Stimulated activated CD4-positive, alpha-beta T cell treated with anti-CD3 and anti-CD28 coated beads, TNF-alpha, amount 100 ng/mL, for 24 hours (primary cell): ENCODE measurements around the gene PPP2R5A.
"Not testable (repeated sequence)": the region's sequence is repeated elsewhere in the genome, so short reads cannot be mapped to it uniquely, and the experiment has no call there.

Source experiments
- DNase-seq, 3 experiments: peaks; one replicate each; pipeline ENCODE4 v3.0.0-alpha.2; 2020; ENCODE audit warnings: low read depth in 3 of 3

Gene PPP2R5A

DNA sequence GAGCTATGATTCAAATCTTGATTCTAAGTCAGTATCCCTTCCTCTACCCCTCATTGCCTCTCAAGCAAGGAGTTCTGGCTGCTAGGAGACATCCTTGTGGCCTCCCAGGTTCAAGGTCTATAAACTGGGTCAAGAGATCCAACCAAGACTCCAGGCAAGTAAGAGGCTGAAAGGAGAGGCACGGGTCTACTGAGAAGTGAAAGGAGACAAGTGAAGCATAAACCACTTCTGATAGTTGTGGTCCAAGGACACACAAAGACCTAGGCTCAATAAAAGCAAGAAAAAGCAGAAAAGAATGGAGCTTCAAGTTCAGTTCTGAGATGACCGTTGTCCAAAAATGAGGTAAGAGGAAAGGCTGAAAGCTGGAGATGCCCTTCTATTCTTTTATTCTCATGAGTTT is 17.8 kb upstream of the PPP2R5A start:
- no peak for DNase-seq

DNA sequence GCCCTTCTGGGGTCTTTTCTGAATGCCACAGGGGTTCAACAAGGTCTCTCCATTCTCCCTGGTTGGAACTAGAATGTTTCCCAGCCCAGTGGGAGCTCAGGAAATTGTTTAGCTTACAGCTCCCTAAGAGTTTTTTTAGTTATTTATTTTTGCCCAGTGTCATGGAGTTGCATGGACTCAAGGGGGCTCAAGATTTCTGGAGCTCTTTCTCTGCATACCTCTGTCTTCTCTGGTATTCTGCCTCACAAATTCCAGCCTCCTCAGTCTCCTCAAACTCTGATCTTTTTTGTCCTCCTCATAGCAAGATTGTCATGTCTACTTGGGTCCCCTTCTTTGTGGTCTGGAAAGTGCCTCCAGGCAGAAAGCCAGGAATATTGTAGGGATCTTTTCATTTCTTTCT is 15.9 kb upstream of the PPP2R5A start:
- no peak for DNase-seq

DNA sequence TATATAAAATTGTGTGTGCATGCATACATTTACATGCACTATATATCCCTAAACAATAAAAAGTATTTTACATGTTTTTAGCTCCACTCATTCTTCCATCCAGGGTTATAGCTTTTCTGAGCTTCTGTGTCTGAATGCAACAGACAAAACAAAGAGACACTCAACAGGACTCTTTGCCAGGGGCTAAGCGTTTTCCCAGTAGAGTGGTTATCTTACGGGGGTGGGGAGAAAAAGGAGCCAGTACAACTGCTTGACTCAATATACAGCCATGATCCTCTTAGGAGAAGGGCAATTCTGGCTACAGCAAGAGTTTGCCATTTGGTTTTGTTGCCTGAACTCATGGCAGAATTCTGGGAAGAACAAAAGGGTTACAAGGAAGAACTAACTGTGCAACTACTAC is 14.6 kb upstream of the PPP2R5A start:
- DNase-seq, result no peak

DNA sequence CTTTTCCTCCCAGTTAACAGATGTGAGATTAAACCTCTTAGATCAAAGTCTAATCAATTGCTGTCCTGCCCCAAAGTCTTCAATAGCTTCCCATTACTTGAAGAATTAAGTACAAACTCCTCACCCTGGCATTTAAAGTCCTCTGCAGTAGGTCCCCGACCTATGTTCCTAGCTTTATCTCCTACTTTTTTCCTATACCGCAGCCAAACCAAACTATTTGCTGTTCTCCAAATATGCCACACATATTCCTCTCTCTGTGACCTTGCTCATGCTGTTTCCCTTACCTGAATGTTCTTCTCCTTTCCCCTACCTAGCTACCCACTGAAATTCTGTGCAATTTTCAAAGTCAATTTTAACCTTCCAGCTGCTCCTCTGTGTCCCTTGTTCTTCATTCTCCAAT is 14.0 kb upstream of the PPP2R5A start:
- DNase-seq, result no peak

DNA sequence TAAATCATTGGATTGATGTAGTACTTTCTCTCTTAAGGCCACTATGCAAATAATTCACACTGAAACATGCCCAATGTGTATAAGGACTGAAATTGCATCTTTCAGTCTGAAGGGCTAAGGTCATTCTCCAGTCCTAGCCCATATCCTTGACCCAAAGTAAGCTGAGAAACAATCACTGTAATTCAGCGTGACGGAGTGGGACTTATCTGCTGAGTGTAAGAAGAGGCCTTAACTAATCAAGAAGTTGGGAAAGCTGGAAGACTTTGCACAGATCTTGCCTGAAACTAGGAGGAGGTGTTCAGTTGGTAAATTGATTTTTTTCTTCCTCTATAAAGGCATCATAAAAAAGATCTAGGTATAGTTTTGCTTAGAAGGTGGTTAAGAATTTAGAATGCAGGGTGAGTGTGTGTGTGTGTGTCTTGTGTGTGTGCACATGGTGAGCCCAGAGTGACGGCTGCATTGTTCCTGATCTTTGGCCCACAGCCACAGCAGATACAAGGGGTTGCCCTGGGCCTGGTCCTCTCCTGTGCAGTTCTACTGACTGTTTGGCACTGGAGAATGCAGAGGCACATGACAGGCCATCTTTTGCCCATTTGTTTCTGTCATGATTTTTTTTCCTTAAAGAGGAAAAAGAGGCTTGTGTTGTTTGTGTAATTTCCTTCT is 13.3 kb upstream of the PPP2R5A start:
- DNase-seq, result no peak

DNA sequence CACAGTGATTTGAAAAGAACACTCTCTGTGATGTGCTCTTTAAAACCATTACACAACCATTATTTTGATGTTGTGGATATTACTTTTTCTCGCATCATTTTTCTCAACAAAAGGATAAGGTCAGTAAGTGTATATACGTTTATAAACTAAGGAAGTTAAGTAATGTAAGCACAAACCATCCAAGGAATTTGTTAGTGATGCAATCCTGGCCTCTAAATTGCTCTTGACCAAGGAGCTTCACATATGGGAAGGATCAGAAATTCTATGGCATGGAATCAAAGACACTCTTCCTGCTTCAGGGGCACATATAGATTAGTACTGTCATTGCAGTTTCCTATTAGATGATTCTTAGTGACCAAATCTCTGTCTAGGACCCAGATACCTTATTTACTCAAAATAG is 3.6 kb upstream of the PPP2R5A start:
- DNase-seq, result no peak

DNA sequence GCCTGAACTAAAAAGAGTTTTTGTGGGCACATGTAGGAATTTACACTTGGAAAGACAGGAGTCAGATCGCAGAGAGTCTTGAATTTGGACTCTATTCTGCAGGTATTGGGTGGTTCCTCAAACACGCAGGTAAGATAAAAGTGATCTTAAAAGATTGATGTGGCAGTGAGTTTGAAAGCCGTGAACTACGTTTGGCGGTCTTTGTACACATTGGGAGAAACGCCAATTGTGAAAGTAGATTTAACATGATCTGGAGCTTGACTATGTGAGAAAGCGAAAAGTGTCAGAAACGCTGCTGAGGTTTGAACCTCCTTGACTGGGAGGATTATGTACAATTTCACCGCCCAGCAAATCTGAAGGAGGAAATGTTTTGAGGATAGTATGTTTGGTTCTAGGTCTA is 1.5 kb upstream of the PPP2R5A start:
- no peak for DNase-seq

DNA sequence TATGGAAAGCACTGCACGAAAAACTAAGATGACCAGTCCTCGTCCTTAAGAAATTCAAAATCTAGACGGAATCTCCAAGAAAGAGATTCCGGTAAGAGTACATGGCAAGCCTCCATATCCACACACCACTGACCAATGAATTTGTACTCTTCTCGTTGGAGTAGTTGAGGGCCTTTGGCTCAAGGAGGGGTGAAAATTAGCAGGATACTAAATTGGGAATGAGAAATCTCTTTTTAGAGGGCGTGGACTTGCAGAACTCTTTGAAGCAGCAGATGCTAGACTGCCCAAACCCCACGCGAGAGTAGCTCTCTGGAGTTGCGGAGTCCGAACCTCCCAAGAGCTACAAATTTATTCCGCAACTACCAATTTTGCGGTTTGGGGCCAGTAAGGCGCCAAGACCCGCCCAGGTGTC is 872 bp upstream of the PPP2R5A start:
- no peak for DNase-seq

DNA sequence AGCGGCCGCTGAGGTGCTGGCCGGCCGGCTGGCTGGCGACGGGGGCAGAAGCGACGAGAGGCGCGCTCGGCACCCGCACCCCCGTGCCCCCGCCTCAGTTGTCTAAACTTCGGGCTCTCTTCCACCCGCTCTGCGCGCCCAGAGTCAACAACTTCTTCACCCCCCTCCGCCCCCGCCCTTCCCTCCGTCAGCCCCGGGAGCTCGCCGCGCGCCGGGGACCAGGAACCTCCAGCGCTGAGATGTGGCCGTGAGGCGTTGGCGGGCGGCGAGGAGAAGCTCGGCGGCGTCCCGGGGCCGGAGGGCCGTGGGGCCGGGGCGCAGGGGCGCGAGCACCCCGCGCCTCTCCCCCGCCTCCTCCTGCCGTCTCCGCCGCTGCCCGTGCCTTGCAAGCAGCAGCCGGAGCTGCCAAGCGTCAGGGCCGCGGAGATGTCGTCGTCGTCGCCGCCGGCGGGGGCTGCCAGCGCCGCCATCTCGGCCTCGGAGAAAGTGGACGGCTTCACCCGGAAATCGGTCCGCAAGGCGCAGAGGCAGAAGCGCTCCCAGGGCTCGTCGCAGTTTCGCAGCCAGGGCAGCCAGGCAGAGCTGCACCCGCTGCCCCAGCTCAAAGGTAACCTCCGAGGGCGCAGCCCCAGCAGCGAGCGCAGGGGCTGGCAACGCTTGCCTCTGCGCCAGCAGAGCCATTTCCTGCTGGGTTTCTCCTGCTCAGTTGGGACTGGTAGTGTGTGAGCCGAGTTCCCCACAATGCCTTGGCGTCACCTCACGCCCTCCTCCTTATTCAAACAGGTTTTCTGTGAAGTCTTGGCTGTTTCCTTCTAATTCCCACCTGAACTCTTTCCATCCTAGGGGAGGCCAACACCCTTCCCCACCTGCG is 710 bp downstream of the PPP2R5A start:
- DNase-seq, result peak; percentile 42 to 63 (median 45)

DNA sequence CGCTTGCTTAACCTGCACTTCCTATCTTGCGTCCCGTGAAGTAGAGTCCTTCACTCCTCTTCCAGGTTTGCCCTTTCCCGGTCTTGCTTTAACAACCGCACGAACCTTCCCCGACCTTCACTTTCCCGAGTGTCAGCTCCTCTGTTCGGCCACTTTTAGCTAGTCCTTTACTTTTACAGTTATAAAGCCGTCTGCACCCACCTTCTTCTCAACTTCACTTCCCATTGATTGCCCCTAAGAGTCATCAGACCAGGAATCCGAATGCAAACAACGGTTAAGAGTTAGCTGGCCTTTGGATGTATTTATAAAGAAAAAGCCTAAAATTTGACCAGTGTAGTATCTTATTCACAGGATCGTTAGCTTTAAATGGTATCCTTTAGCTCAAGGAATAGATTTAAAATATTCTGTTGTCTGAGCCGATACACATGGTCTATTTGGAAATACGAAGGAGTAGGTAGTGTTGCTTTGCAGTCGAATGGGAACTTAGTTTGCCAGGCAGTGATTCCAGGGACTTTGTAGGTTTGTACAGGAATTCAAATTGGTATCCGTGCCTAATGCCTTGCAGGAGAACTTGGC is 1.4 kb downstream of the PPP2R5A start:
- no peak for DNase-seq

DNA sequence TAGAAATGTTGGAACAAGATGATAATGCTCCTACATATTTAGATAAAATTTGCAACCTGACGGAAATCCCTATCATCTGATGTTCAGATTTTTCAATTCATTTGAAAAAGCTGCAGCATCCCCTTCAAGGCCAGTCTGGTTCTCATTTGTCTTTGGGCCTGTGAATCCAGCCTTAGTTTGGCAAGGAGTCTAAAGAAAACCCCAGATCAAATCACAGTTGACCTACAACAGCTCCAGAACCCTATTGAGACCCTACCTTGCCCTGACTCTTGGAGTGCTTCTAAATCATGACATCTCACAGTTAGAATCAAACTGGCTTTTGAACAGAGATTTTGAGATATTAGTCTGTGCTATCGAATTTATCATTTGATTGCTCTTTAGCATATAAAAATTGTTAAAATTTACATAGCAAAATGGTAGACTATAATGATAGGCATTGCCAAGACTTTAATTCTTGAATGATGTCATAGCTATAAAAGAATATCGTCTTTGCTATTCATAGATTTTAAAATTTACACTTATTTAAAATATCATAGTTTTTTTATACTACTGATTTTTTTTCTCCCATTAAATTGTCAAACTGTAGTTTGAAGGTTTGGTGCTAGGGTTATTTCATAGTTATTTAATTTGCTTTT is 2.2 kb downstream of the PPP2R5A start:
- no peak for DNase-seq

DNA sequence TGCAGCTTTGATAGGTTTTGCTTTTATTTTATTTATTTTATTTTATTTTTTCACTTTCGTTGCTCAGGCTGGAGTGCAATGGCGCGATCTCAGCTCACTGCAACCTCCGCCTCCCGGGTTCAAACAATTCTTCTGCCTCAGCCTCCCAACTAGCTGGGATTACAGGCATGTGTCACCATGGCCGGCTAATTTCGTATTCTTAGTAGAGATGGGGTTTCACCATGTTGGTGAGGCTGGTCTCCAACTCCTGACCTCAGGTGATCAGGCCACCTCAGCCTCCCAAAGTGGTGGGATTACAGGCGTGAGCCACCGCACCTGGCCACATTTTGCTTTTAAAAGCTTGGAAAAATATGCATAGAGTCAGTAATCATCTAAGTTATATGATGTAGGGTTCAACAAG is 2.8 kb downstream of the PPP2R5A start:
- not testable (repeated sequence) for DNase-seq

DNA sequence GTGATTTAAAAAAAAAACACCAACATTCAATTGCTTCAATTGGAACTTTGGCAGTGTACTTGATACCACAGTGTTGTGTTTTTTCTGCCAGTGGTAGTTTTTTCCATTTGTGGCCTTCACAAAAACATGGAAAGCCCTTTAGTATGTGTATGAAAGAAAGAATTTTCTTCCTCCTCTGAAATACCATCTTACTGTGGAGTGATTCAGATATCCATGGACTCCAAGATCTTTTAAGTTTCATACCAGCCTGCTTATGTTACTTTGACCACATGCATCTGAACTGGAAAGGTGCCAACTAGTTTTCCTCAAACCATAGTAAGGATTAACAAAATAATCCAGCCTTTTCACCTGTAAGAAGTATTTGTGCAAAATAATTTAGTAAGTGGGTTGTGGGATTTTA is 3.4 kb downstream of the PPP2R5A start:
- DNase-seq, result no peak

DNA sequence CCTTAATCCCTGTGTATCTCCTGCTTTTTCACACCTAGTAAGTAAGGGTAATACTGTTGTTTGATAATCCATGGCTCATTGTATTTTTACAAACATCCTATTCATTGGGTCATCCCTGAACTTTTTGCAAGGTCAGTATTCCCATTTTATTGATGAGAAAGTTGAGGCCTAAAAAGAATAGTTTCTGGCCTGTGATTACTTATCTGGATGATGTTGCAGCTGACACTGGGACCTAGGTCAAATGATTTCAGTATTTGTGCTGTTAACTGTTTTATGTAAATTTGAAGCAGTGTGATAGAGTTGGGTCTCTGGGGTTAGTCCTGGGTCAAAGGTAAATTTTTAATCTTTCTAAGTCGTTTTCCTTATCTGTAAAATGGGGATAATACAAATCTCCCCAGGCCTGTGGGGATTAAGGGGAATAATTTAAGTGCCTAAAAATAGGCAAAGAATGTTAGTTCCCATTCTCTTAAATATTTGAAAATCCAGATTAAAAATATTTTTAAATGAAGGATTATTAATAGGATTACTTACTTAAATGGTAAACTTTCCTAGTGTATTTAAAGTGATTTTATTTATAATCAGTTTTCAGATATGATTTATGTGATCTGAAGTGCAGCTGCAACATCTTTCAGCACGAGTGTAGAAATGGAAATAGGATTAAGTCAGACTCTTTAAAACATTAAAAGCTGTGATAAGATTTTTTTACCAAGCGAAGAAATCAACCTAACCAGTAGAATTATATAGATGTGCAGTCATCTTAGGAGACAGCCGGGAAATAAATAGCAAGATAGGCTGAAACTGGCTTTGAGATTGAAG is 4.3 kb downstream of the PPP2R5A start:
- DNase-seq, result no peak

DNA sequence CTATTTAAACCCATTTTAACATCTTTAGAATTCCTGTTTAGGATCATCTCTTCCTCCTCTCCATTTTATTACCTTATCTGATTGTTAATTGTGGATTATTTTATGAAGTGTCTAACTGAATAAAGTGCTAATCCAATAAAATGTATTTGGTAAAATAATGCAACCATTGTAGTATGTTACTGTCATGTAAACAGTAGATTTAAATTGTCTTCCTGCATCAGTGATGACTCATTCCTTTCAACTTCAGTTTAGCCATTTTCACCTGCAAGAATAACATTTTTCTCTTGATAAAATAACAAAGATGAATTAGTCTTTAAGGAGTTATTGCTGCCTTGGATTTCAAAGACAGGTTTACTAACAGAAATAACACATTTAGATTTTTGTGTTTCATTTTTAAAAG is 5.4 kb downstream of the PPP2R5A start:
- DNase-seq, result no peak

DNA sequence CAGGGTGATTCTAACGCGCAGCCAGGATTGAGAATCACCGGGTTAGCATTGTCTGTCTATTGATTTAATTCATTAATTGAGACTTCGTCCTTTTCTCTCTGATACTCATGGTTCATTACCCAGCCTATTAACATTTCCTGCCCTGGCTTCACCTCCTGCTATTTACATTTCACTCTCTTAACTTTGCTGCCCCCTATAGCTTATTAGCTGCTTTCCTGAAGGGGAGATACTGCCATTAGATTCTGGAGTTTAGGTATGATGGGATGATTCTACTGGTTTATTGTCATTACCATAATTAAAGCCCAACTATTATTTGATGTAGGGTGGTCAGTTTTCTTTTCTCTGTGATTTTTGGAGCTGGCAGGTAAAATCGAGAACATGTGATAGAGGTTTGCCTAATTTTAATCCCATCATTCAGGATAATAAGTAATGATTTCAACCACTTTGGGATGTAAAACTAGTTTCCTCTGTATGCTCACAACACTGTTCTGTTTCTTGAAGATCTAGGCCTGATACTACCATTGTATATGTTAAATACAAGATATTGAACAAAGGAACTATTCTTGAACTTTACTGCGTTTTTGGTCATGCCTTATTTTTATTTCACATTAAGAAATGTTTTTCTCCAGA is 6.4 kb downstream of the PPP2R5A start:
- no peak for DNase-seq

DNA sequence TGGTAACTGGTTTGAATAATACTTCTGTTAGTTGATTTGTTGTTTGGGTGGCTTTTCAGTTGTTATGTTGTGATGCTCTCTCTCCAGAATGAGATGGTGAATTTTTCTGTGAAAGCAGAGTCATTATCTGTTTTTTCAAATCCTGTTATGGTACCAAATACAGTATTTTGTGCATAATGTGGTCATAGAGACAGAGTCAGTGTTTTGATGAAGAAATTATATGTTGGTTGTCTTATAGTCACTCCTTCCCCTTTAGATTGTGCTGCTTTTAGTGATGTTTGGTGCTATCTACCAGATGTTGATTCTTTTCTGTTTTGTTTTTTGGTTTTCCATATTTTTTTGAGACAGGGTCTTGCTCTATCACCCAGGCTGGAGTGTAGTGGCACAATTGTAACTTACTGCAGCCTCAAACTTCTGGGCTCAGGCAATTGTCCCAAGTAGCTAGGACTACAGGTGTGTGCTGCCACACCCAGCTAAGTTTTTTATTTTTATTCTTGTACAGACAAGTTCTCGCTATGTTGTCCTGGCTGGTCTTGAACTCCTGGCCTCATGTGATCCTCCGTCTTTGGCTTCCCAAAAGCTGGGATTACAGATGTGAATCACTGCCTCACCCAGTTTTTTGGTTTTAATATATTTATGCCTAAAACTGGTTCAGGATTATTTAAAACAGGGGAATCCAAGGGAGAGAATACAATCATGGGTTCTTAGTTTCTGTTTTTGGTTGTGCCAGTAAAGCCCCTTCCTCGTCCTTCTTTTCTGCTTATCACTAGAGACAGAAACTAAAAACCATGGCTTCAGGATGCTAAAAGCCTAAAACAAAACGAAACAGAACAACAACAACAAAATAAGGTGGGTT is 7.3 kb downstream of the PPP2R5A start:
- no peak for DNase-seq

DNA sequence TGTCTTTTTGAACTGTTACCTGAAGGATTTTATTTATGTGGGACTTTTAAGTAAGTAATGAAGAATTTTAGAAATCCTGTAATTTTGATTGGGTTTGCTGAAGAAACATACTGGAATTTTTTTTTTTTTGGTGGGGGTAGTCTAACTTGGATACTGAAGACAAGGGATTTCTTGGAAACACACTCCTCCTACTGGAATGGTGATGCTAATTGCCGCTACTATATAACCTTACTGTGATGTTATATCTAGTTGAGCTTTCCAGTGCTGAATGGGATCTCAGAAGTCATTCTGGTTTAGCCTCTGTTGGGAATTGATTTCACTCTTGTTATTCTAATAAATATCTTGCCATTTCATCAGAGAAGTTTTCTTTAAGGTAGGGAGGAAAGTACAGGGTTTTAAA is 8.4 kb downstream of the PPP2R5A start:
- no peak for DNase-seq

DNA sequence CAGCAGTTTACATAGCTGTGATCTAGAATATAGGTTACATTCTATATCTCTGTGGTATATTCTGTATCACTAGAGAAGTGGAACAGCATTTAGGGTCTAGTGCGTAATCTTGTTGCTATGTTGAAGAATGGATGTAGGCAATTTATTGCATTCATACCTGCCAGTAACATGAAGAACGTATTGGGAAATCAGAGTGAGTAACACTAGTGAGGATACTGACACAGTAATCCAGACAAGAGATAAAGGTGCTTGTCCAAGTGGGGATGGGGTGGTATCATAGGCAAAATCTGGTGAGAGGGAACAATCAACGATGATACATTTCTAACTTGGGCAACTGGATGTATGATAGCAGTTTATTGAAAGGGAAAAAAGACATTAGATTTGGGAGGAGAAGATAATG is 9.8 kb downstream of the PPP2R5A start:
- no peak for DNase-seq

DNA sequence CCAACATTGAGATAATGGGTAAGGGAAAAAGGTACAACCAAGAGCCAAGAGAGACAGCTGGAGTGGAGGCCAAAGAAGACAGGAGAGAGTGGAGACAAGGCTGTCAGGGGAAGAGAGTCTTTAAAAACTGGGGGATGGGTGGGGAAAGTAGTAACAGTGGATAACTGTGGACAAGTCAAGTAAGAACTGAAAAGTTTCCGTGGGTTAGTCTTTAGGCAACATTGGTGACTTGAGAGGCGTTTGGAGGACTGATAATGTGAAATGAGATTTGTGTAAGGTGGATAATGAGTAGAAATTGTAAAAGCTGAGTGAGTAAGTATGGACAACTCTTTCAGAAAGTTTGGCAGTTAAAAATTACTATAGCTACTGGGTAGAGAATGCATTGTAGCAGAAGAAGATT is 10.4 kb downstream of the PPP2R5A start:
- DNase-seq, result no peak
